Stimulated activated naive CD8-positive, alpha-beta T cell treated with anti-CD3 and anti-CD28 coated beads, Interleukin-15, amount 100 ng/mL, for 72 hours (primary cell): ENCODE results near the gene PPP6R2.

Experiments
- ATAC-seq: fragments of 150-1000 bp; cut with Tn5 transposase; 2 replicates; pipeline ENCODE4 v1.10.0; 2021; ENCODE audit warnings: mild to moderate bottlenecking, moderate library complexity
- DNase-seq, 2 donors: peaks; one replicate each; pipeline ENCODE4 v3.0.0; 2021 to 2022
- H3K27ac Mint-ChIP-seq, 2 donors: one replicate each; pipeline ENCODE4 v1.8.0; 2022; ENCODE audit warnings: mild to moderate bottlenecking in 2 of 2, mixed read lengths in 2 of 2, moderate library complexity in 2 of 2
- H3K27me3 Mint-ChIP-seq: one replicate; pipeline ENCODE4 v1.8.0; 2022; ENCODE audit warnings: mixed read lengths
- H3K4me1 Mint-ChIP-seq: one replicate; pipeline ENCODE4 v1.8.0; 2022; ENCODE audit warnings: mild to moderate bottlenecking, mixed read lengths
- H3K4me3 Mint-ChIP-seq, 2 donors: one replicate each; pipeline ENCODE4 v1.8.0; 2022; ENCODE audit warnings: mild to moderate bottlenecking in 2 of 2, mixed read lengths in 2 of 2, moderate library complexity in 1 of 2
- H3K9me3 Mint-ChIP-seq, 2 donors: one replicate each; pipeline ENCODE4 v1.8.0; 2022; ENCODE audit warnings: mixed read lengths in 2 of 2

The PPP6R2 gene

GRCh38 chr22:50474710-50475651 lies 131.9 kb downstream of the PPP6R2 start, which contains the start of gene SBF1:
Gene SBF1 (minus strand): TSS chr22:50475035. CDS start chr22:50474840, 195 bp downstream.
- Mint-ChIP-seq H3K9me3 (no peaks in the 10 kb centered on the region), H3K4me1 (peaks cover 60% of the 10 kb centered on the region), H3K27me3 (peaks cover 6% of the 10 kb centered on the region), H3K27ac (peak within 1 kb of the TSS; percentile 51 to 92), H3K4me3 (peak within 1 kb of the TSS; percentile 91 to 98)
- peak; percentile 70 for ATAC-seq
- peak; percentile 87 to 89 for DNase-seq

GRCh38 chr22:50475652-50476002 lies 132.5 kb downstream of the PPP6R2 start:
- no peaks in the 10 kb centered on the region for H3K9me3 Mint-ChIP-seq
- H3K4me1 Mint-ChIP-seq, result peaks cover 60% of the 10 kb centered on the region
- DNase-seq (no peak), ATAC-seq (no peak)
- peaks cover 12% of the 10 kb centered on the region for H3K27me3 Mint-ChIP-seq
- H3K27ac Mint-ChIP-seq, result peak overlapping the region in 1 of 2 donors; percentile 39
- H3K4me3 Mint-ChIP-seq, result peak overlapping the region; percentile 76 to 77

GRCh38 chr22:50476868-50477267 lies 133.7 kb downstream of the PPP6R2 start:
- Mint-ChIP-seq H3K27ac (peak overlapping the region in 1 of 2 donors; percentile 55), H3K4me1 (peaks cover 47% of the 10 kb centered on the region), H3K9me3 (no peaks in the 10 kb centered on the region), H3K4me3 (peak overlapping the region in 1 of 2 donors; percentile 16), H3K27me3 (peaks cover 15% of the 10 kb centered on the region)
- ATAC-seq (no peak), DNase-seq (no peak)

- H3K27me3 Mint-ChIP-seq, result peaks cover 15% of the 10 kb centered on the region
- peaks cover 40% of the 10 kb centered on the region for H3K4me1 Mint-ChIP-seq
- H3K4me3 Mint-ChIP-seq, result no peak overlapping the region
- no peak overlapping the region for H3K27ac Mint-ChIP-seq
- ATAC-seq (no peak), DNase-seq (no peak)
- H3K9me3 Mint-ChIP-seq, result no peaks in the 10 kb centered on the region
Measured at GRCh38 chr22:50477923-50478322, 134.8 kb downstream of the PPP6R2 start.

DNA sequence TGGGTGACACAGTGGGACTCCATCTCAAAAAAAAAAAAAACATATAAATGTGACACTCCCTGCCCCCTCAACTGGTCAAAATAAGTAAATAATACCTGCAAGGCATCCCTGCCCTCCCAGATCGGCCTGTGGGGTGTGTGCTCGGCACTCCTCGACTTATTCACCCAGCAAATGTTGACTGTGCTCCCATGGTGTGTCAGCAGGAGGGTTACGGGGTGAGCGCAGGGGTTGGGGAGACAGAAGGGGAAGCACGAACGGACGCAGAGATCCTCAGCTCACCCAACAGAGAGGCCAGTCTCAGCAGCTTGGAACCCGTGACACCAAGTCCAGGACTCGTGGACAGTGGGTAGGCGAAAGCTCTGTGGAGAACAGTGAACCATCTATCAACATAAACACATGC lies 136.6 kb downstream of the PPP6R2 start:
- H3K27ac Mint-ChIP-seq, result no peak overlapping the region
- peaks cover 37% of the 10 kb centered on the region for H3K4me1 Mint-ChIP-seq
- ATAC-seq, result no peak
- H3K9me3 Mint-ChIP-seq, result no peaks in the 10 kb centered on the region
- no peak for DNase-seq
- peak overlapping the region in 1 of 2 donors; percentile 69 for H3K4me3 Mint-ChIP-seq
- peaks cover 15% of the 10 kb centered on the region for H3K27me3 Mint-ChIP-seq

- Mint-ChIP-seq H3K4me1 (peaks cover 38% of the 10 kb centered on the region), H3K4me3 (peak overlapping the region; percentile 58 to 75), H3K27ac (peak overlapping the region in 1 of 2 donors; percentile 74), H3K27me3 (peaks cover 22% of the 10 kb centered on the region), H3K9me3 (no peaks in the 10 kb centered on the region)
- no peak for DNase-seq
- no peak for ATAC-seq
Measured at GRCh38 chr22:50481045-50481439, 137.9 kb downstream of the PPP6R2 start.

- Mint-ChIP-seq H3K4me1 (peaks cover 42% of the 10 kb centered on the region), H3K27me3 (peaks cover 27% of the 10 kb centered on the region), H3K9me3 (no peaks in the 10 kb centered on the region), H3K4me3 (peak within 1 kb of the TSS; percentile 86 to 94), H3K27ac (peak within 1 kb of the TSS; percentile 88 to 95)
- ATAC-seq (peak; percentile 84), DNase-seq (peak; percentile 64 to 68)
Measured at GRCh38 chr22:50481440-50482106, 138.4 kb downstream of the PPP6R2 start, which contains the start of gene ADM2. Gene ADM2 (plus strand): TSS chr22:50481543. CDS start chr22:50481848, 305 bp downstream.

- peak overlapping the region; percentile 88 to 95 for H3K27ac Mint-ChIP-seq
- H3K27me3 Mint-ChIP-seq, result peaks cover 27% of the 10 kb centered on the region
- DNase-seq (no peak), ATAC-seq (peak; percentile 2)
- no peaks in the 10 kb centered on the region for H3K9me3 Mint-ChIP-seq
- peak overlapping the region; percentile 86 to 94 for H3K4me3 Mint-ChIP-seq
- peaks cover 37% of the 10 kb centered on the region for H3K4me1 Mint-ChIP-seq
Measured at GRCh38 chr22:50482107-50483074, 139.3 kb downstream of the PPP6R2 start.

GRCh38 chr22:50483106-50483505 lies 140.0 kb downstream of the PPP6R2 start:
- Mint-ChIP-seq H3K27me3 (peaks cover 27% of the 10 kb centered on the region), H3K9me3 (no peaks in the 10 kb centered on the region), H3K27ac (peak overlapping the region in 1 of 2 donors; percentile 42), H3K4me3 (peak overlapping the region; percentile 45 to 94), H3K4me1 (peaks cover 37% of the 10 kb centered on the region)
- DNase-seq, result no peak
- no peak for ATAC-seq

GRCh38 chr22:50483556-50483955 lies 140.4 kb downstream of the PPP6R2 start:
- H3K27ac Mint-ChIP-seq, result no peak overlapping the region
- DNase-seq (no peak), ATAC-seq (no peak)
- peaks cover 27% of the 10 kb centered on the region for H3K27me3 Mint-ChIP-seq
- H3K9me3 Mint-ChIP-seq, result no peaks in the 10 kb centered on the region
- no peak overlapping the region for H3K4me3 Mint-ChIP-seq
- peaks cover 37% of the 10 kb centered on the region for H3K4me1 Mint-ChIP-seq

GRCh38 chr22:50483977-50484853 lies 141.1 kb downstream of the PPP6R2 start:
- Mint-ChIP-seq H3K27me3 (peaks cover 27% of the 10 kb centered on the region), H3K27ac (peak overlapping the region in 1 of 2 donors; percentile 74), H3K9me3 (no peaks in the 10 kb centered on the region), H3K4me1 (peaks cover 37% of the 10 kb centered on the region), H3K4me3 (no peak overlapping the region)
- DNase-seq, result no peak
- no peak for ATAC-seq

- no peaks in the 10 kb centered on the region for H3K9me3 Mint-ChIP-seq
- DNase-seq, result no peak
- peaks cover 16% of the 10 kb centered on the region for H3K27me3 Mint-ChIP-seq
- H3K27ac Mint-ChIP-seq, result no peak overlapping the region
- no peak overlapping the region for H3K4me3 Mint-ChIP-seq
- ATAC-seq, result no peak
- peaks cover 31% of the 10 kb centered on the region for H3K4me1 Mint-ChIP-seq
Measured at GRCh38 chr22:50485221-50486131, 142.3 kb downstream of the PPP6R2 start.

DNA sequence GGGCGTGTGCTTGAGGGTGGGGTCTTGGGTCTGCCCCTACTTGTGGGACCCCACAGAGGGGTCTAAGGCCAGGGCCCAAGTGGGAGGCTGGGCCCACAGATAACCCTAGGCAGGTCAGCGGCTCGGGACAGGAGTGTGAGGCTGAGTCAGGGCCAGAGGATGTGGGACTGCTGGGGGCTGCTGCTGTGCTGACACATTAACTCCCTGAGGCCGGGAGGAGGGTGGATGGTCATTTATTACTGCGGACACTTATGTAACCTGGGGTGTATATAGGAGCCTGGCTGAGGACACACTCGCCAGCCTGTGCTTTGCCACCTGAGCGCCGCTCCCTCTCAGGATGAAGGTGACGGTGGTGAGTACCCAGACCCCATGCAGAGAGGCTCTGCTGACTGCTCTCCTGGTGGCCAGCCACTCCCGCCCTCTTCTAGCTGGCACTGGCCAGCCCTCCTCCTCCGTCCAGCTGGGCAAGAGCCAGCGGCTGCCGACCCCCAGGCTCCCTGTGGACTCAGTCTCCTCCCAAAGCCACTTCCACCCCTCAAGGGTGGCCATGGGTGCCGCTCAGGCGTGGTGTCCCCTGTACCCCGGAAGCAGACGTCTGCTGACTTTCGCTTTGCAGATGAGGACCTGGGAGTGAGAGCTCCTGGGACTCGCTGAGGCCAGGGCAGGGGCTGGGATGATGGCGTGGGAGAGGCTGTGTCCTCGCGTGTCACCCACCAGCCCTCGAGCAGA lies 143.6 kb downstream of the PPP6R2 start, which contains the start of gene MIOX:
Gene MIOX, plus strand, starts transcription at position 299 of the 729 bp plus-strand sequence. Its CDS starts 39 bp downstream, at position 338.
- no peaks in the 10 kb centered on the region for H3K9me3 Mint-ChIP-seq
- no peak for ATAC-seq
- H3K4me1 Mint-ChIP-seq, result peaks cover 37% of the 10 kb centered on the region
- peak within 1 kb of the TSS; percentile 9 to 36 for H3K27ac Mint-ChIP-seq
- no peak for DNase-seq
- H3K4me3 Mint-ChIP-seq, result no peak within 1 kb of the TSS
- peaks cover 12% of the 10 kb centered on the region for H3K27me3 Mint-ChIP-seq
